Prostate gland (tissue), 2 donors: ENCODE measurements around the gene XXYLT1. TPM values are rescaled to one million over a fixed set of nuclear protein-coding genes. Genes with fewer than 3 reads are reported as not detected.

ENCODE experiments used
- DNase-seq: peaks from one replicate; pipeline ENCODE4 v3.0.0-alpha.2; 2019; ENCODE audit warnings: low spot score
- H3K27ac ChIP-seq, 2 donors: fragments of 200-600 bp; sonication (generic); 2 replicates each; pipeline ENCODE4 v1.5.1; 2017 to 2019
- H3K27me3 ChIP-seq: fragments of 200-600 bp; sonication (generic); replicated peaks from 2 replicates; pipeline ENCODE4 v1.5.1; 2019; ENCODE audit not compliant: insufficient read depth
- H3K36me3 ChIP-seq, 2 donors: fragments of 200-600 bp; sonication (generic); 1 replicate in 1 of 2; 2 replicates in 1 of 2; pipeline versions ENCODE4 v1.5.1 to v1.8.1; 2017 to 2019
- H3K4me1 ChIP-seq: fragments of 200-600 bp; sonication (generic); replicated peaks from 2 replicates; pipeline ENCODE4 v1.5.1; 2019
- H3K4me3 ChIP-seq, 2 donors: fragments of 200-600 bp; sonication (generic); 2 replicates each; pipeline ENCODE4 v1.5.1; 2017 to 2019
- H3K9me3 ChIP-seq: fragments of 200-600 bp; sonication (generic); 2 replicates; pipeline ENCODE4 v1.5.1; 2017
- CTCF ChIP-seq, 4 experiments: fragments of 200-600 bp in 2 of 4; fragments of 450-650 bp in 2 of 4; sonication (generic) in 2 of 4; IDR thresholded peaks; 1 replicate in 3 of 4; 2 replicates in 1 of 4; pipeline ENCODE4 v1.5.1; 2016 to 2019; ENCODE audit warnings: antibody characterized with exemption in 4 of 4, mild to moderate bottlenecking in 2 of 4, moderate library complexity in 2 of 4
- POLR2A ChIP-seq: fragments of 450-650 bp; IDR thresholded peaks from one replicate; pipeline ENCODE4 v1.6.1; 2016; ENCODE audit warnings: antibody characterized with exemption, mild to moderate bottlenecking
- POLR2AphosphoS5 ChIP-seq: sonication (generic); formaldehyde crosslinking; IDR thresholded peaks from one replicate; pipeline ENCODE4 v1.6.1; 2017; ENCODE audit warnings: antibody characterized with exemption
- WGBS: methylation state at CpG from one replicate; pipeline ENCODE4 v1.1.5; 2018; 5-methylcytosine and 5-hydroxymethylcytosine counted together
- intact Hi-C: fragments of 100-400 bp; cut with DNase I; formaldehyde crosslinking; loops from one replicate; pipeline ENCODE4 v1.14.2; 2022
- total RNA-seq, 2 donors: library from RNA; depleted of rRNA; stranded (reverse); fragments of >200 nt; gene quantifications; one replicate each; pipeline ENCODE4 v1.1.0, GENCODE V29; 2016

Gene XXYLT1
- total RNA-seq, 2 donors from 2014 or later: 14.9 to 22.7 TPM

GRCh38 chr3:195210266-195210973 is 60.5 kb downstream of the XXYLT1 start:
- H3K27me3 ChIP-seq: no peaks in the 10 kb centered on the region
- no peaks in the 10 kb centered on the region for H3K9me3 ChIP-seq
- DNase-seq: no peak
- H3K36me3 ChIP-seq: no peaks in the 10 kb centered on the region
- intact Hi-C loops: no loop called here
- H3K4me3 ChIP-seq: no peak overlapping the region
- peaks cover 11% of the 10 kb centered on the region for H3K4me1 ChIP-seq
- WGBS: 16% methylated on average over 13 of the region's 13 CpGs
- TF ChIP-seq POLR2A: no peak
- TF ChIP-seq POLR2AphosphoS5: no peak
- no peak for TF ChIP-seq CTCF (IDR thresholded peaks at IDR 0.05)
- H3K27ac ChIP-seq: peak overlapping the region; percentile 70 to 73

- Histone ChIP-seq H3K36me3 (no peaks in the 10 kb centered on the region), H3K9me3 (no peaks in the 10 kb centered on the region), H3K4me3 (no peak overlapping the region), H3K4me1 (peaks cover 11% of the 10 kb centered on the region), H3K27ac (peak overlapping the region; percentile 70 to 73), H3K27me3 (no peaks in the 10 kb centered on the region)
- TF ChIP-seq CTCF (IDR thresholded peaks at IDR 0.05) (no peak), POLR2AphosphoS5 (no peak), POLR2A (no peak)
- no peak for DNase-seq
- intact Hi-C loops: loop anchor here (5.0 to 10.0 kb wide), 2 partner anchors 32 to 55 kb away; no protein-coding TSS in a partner anchor
- WGBS: 26% methylated on average over 12 of the region's 12 CpGs
These were observed 61.1 kb downstream of the XXYLT1 start for GRCh38 chr3:195209847-195210265.

- Histone ChIP-seq H3K27ac (peak overlapping the region; percentile 70 to 73), H3K4me3 (no peak overlapping the region), H3K9me3 (no peaks in the 10 kb centered on the region), H3K36me3 (no peaks in the 10 kb centered on the region), H3K4me1 (peaks cover 11% of the 10 kb centered on the region), H3K27me3 (no peaks in the 10 kb centered on the region)
- WGBS: 59% methylated on average over 29 of the region's 29 CpGs
- DNase-seq: peak; percentile 3
- TF ChIP-seq POLR2A: no peak
- no peak for TF ChIP-seq POLR2AphosphoS5
- TF ChIP-seq CTCF (IDR thresholded peaks at IDR 0.05): no peak
- intact Hi-C loops: loop anchor here (5.0 to 10.0 kb wide), 2 partner anchors 33 to 54 kb away; no protein-coding TSS in a partner anchor
These were observed 61.7 kb downstream of the XXYLT1 start for GRCh38 chr3:195209083-195209846.

GRCh38 chr3:195208631-195209030 is 62.3 kb downstream of the XXYLT1 start:
- DNase-seq: no peak
- no peak overlapping the region for H3K4me3 ChIP-seq
- H3K27me3 ChIP-seq: no peaks in the 10 kb centered on the region
- H3K36me3 ChIP-seq: no peaks in the 10 kb centered on the region
- peak overlapping the region; percentile 70 to 73 for H3K27ac ChIP-seq
- WGBS: 89% methylated on average over 7 of the region's 7 CpGs
- H3K9me3 ChIP-seq: no peaks in the 10 kb centered on the region
- intact Hi-C loops: loop anchor here (5.0 to 10.0 kb wide), 2 partner anchors 34 to 54 kb away; no protein-coding TSS in a partner anchor
- peaks cover 11% of the 10 kb centered on the region for H3K4me1 ChIP-seq
- TF ChIP-seq CTCF (IDR thresholded peaks at IDR 0.05): no peak
- TF ChIP-seq POLR2A: no peak
